Loucy (cell line): Measurements from ENCODE around the gene ZNF319.

Experiments used
- EZH2phosphoT487 ChIP-seq: fragments of 200-600 bp; IDR thresholded peaks from 2 replicates; pipeline ENCODE4 v1.6.1; 2018; ENCODE audit warnings: antibody characterized with exemption, mild to moderate bottlenecking, moderate library complexity, borderline replicate concordance
- TF ChIP-seq, protein P1 (sequence below): fragments of 200-600 bp; sonication (generic); conservative IDR thresholded peaks from 2 replicates; pipeline ENCODE4 v1.5.1; 2014; ENCODE audit warnings: mild to moderate bottlenecking, antibody characterized with exemption, low read length

DNA sequence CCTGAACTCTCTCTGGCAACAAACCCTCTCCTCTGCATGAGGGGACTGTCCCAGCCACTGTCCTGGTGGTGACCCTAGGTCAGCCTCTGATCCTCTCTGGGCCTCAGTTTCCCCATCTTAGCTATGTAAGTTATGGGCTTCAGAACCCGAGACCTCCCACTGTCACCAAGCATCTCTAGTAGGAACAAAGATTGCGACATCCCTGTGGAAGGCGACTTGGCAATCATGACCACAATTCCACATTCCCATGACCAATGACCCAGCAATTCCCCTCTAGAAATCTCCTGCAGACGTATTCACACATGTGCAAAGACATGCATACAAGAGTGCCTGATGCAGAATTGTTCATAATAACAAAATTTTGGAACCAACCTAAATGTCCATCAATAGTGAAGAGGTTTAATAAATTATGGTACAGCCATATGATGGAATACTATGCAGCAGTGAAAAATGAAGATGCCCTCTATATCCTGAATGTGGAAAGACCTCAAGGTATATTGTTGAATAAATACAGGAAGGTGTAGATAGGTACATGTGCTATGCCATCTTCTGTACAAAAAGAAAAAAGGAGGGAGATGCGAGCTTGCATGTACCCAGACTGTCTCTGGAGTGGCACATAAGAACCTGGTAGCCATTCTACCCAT lies 50.8 kb downstream of the ZNF319 start:
- TF ChIP-seq, protein P1, sequence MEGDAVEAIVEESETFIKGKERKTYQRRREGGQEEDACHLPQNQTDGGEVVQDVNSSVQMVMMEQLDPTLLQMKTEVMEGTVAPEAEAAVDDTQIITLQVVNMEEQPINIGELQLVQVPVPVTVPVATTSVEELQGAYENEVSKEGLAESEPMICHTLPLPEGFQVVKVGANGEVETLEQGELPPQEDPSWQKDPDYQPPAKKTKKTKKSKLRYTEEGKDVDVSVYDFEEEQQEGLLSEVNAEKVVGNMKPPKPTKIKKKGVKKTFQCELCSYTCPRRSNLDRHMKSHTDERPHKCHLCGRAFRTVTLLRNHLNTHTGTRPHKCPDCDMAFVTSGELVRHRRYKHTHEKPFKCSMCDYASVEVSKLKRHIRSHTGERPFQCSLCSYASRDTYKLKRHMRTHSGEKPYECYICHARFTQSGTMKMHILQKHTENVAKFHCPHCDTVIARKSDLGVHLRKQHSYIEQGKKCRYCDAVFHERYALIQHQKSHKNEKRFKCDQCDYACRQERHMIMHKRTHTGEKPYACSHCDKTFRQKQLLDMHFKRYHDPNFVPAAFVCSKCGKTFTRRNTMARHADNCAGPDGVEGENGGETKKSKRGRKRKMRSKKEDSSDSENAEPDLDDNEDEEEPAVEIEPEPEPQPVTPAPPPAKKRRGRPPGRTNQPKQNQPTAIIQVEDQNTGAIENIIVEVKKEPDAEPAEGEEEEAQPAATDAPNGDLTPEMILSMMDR: no peak
- TF ChIP-seq EZH2phosphoT487: no peak
